Measurements from ENCODE around the gene STK16.

The STK16 gene

GRCh38 chr2:219214141-219214540, 31.1 kb upstream of the STK16 start:
- no peak for DNase-seq

GRCh38 chr2:219214786-219215185, 30.5 kb upstream of the STK16 start:
- DNase-seq: no peak

GRCh38 chr2:219215871-219216534, 29.3 kb upstream of the STK16 start:
- no peak for DNase-seq

GRCh38 chr2:219216535-219216915, 28.8 kb upstream of the STK16 start:
- no peak for DNase-seq

GRCh38 chr2:219218217-219218731, 27.0 kb upstream of the STK16 start:
- DNase-seq: no peak

- no peak for DNase-seq
Measured at GRCh38 chr2:219218732-219219701, 26.3 kb upstream of the STK16 start, which contains the start of gene ABCB6. TSS of gene ABCB6 (minus strand) at chr2:219218958. CDS start at chr2:219218673, 285 bp downstream.

GRCh38 chr2:219219784-219220532, 25.3 kb upstream of the STK16 start:
- DNase-seq: no peak

GRCh38 chr2:219220652-219221402, 24.5 kb upstream of the STK16 start:
- DNase-seq: no peak

- no peak for DNase-seq
Measured at GRCh38 chr2:219221957-219222518, 23.2 kb upstream of the STK16 start.

- no peak for DNase-seq
Measured at GRCh38 chr2:219223831-219224610, 21.3 kb upstream of the STK16 start.

- no peak for DNase-seq
Measured at GRCh38 chr2:219225350-219225749, 19.9 kb upstream of the STK16 start.

GRCh38 chr2:219228041-219228910, 17.0 kb upstream of the STK16 start:
- no peak for DNase-seq

- DNase-seq: no peak
Measured at GRCh38 chr2:219228911-219229304, 16.4 kb upstream of the STK16 start.

GRCh38 chr2:219229305-219230058, 15.8 kb upstream of the STK16 start, which contains the start of the genes ANKZF1 and ATG9A:
TSS of gene ANKZF1 (plus strand) at chr2:219229806. CDS start at chr2:219230258, 452 bp downstream.
TSS of gene ATG9A (minus strand) at chr2:219229636. CDS start at chr2:219228024, 1,612 bp downstream.
- DNase-seq: peak; percentile 54

- no peak for DNase-seq
Measured at GRCh38 chr2:219230059-219230540, 15.2 kb upstream of the STK16 start.

GRCh38 chr2:219234331-219234730, 10.9 kb upstream of the STK16 start:
- no peak for DNase-seq

GRCh38 chr2:219243291-219243761, 2.0 kb upstream of the STK16 start:
- no peak for DNase-seq

GRCh38 chr2:219244789-219245147, 511 bp upstream of the STK16 start:
- no peak for DNase-seq

GRCh38 chr2:219245899-219246230, 586 bp downstream of the STK16 start:
- no peak for DNase-seq

Data from cortex of kidney (tissue), 1 donor.